Left lung (tissue), 14 donors: ENCODE data around the gene KIF2A. TPM values are rescaled to one million over a fixed set of nuclear protein-coding genes. Genes with fewer than 3 reads are reported as not detected.

ENCODE experiments used
- ATAC-seq: fragments of 200-7000 bp; cut with Tn5 transposase; one replicate; pipeline ENCODE4 v1.9.1; 2020; ENCODE audit warnings: moderate library complexity
- DNase-seq, 4 donors: peaks; one replicate each; pipeline ENCODE4 v3.0.0-alpha.2; 2013 to 2020
- H3K27ac ChIP-seq, 2 donors: fragments of 200-600 bp; sonication (generic) in 1 of 2; one replicate each; pipeline versions ENCODE4 v1.5.0 to v1.8.0; 2020 to 2021
- H3K27me3 ChIP-seq, 2 donors: fragments of 200-600 bp; sonication (generic) in 1 of 2; one replicate each; pipeline versions ENCODE4 v1.5.0 to v1.8.0; 2020 to 2021
- H3K36me3 ChIP-seq, 2 donors: fragments of 200-600 bp; sonication (generic) in 1 of 2; one replicate each; pipeline versions ENCODE4 v1.5.0 to v1.8.0; 2020 to 2021
- H3K4me1 ChIP-seq, 2 donors: fragments of 200-600 bp; one replicate each; pipeline ENCODE4 v1.8.0; 2021
- H3K4me3 ChIP-seq, 2 donors: fragments of 200-600 bp; sonication (generic) in 1 of 2; one replicate each; pipeline versions ENCODE4 v1.5.0 to v1.8.0; 2020 to 2021; ENCODE audit warnings: mild to moderate bottlenecking in 1 of 2
- H3K9me3 ChIP-seq, 2 donors: fragments of 200-600 bp; sonication (generic) in 1 of 2; one replicate each; pipeline versions ENCODE4 v1.5.0 to v1.8.0; 2020 to 2021
- intact Hi-C, 2 donors: fragments of 100-400 bp; cut with DNase I; formaldehyde crosslinking; loops; one replicate each; pipeline versions ENCODE4 v1.11.2 to v1.14.2; 2022
- long read RNA-seq, 12 donors: library from polyadenylated mRNA in 2 of 12; unstranded in 2 of 12; transcript quantifications; one replicate each; pipeline ENCODE4 v2.0.0 and lab custom pipeline, GENCODE V29; 2019 to 2026
- polyA plus RNA-seq, 6 donors: library from polyadenylated mRNA; unstranded; fragments of 120-200 nt; gene quantifications; one replicate each; pipeline ENCODE4 v1.2.1, GENCODE V29; 2013; ENCODE audit not compliant: insufficient read length in 6 of 6
- total RNA-seq, 2 donors: library from RNA; stranded (reverse); fragmentation: NEBNext Ultra II Directional; extraction: Animal tissue kit (Norgen Biotek cat#: 25700); gene quantifications; one replicate each; pipeline ENCODE4 v1.2.1, GENCODE V29; 2021
- TF ChIP-seq, protein P1 (sequence below), 2 donors: fragments of 200-600 bp; sonication (generic) in 1 of 2; IDR thresholded peaks; one replicate each; pipeline versions ENCODE4 v1.5.0 to v1.8.0; 2021; ENCODE audit warnings: antibody characterized with exemption in 2 of 2
- donor health status: DM: no; HTN: yes; CAD: no.
- donor health status: DM: no; HTN: no; CAD: no.

KIF2A gene
- 10 to 100 TPM; 26.3 to 28.1 TPM for total RNA-seq
- 10 to 100 TPM; 40.2 to 48.3 (median 44.1) TPM for polyA plus RNA-seq
- long read RNA-seq, donor 1, partial matches to known transcripts: 20 of 23 reads
- long read RNA-seq, donor 1, other reads (novel, unspliced or antisense): 0 of 23 reads
- long read RNA-seq, donor 2, partial matches to known transcripts: 18 of 37 reads
- long read RNA-seq, donor 2, other reads (novel, unspliced or antisense): 12 of 37 reads
- long read RNA-seq, donor 3, partial matches to known transcripts: 0 of 2 reads
- long read RNA-seq, donor 3, other reads (novel, unspliced or antisense): 0 of 2 reads
- long read RNA-seq, donor 4, partial matches to known transcripts: 6 of 6 reads
- long read RNA-seq, donor 4, other reads (novel, unspliced or antisense): 0 of 6 reads
- long read RNA-seq, donor 5, partial matches to known transcripts: 14 of 30 reads
- long read RNA-seq, donor 5, other reads (novel, unspliced or antisense): 11 of 30 reads
- long read RNA-seq, donor 6, partial matches to known transcripts: 7 of 8 reads
- long read RNA-seq, donor 6, other reads (novel, unspliced or antisense): 0 of 8 reads
- long read RNA-seq, donor 7: 0 reads
- long read RNA-seq, donor 8, partial matches to known transcripts: 6 of 25 reads
- long read RNA-seq, donor 8, other reads (novel, unspliced or antisense): 16 of 25 reads
- long read RNA-seq, donor 9: 0 reads
- long read RNA-seq, donor 10, partial matches to known transcripts: 7 of 12 reads
- long read RNA-seq, donor 10, other reads (novel, unspliced or antisense): 4 of 12 reads
- long read RNA-seq, donor 11, transcript KIF2A-203 (21 exons, 2,315 nt): major isoform, 8 of 55 reads
- long read RNA-seq, donor 11, partial matches to known transcripts: 39 of 55 reads
- long read RNA-seq, donor 11, other reads (novel, unspliced or antisense): 0 of 55 reads
- long read RNA-seq, donor 12, partial matches to known transcripts: 0 of 3 reads
- long read RNA-seq, donor 12, other reads (novel, unspliced or antisense): 0 of 3 reads

DNA sequence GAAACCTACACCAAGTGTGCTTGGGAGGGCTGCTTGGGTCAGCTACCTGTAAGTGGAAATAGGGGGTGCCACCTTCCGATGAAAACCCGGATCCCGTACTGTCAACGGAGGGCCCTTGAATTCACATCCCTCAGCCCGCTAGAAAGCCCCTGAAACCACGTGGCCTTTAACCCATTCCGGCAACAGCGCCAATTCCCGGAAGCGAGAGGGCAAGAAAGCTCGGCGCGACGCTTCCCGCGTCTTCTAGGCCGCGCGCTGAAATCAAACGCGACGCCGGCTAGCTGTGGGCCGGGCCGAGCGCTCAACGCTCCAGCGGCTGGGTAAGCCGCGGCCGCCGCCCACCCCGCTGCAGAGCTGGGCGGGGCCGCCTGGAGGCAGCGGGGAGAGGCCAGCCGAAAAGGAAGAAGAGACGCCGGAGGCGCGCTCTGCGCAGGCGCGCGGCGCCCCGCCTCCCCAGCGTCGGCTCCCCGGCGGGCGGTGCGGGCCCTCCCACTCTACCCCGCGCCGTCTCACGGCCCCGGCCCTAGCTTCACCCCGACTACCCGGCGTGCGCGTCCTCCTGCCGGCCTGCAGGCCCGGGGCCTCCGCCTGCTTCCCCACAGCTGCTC lies at the start of gene KIF2A:
Gene KIF2A, plus strand, starts transcription at position 492 of the 608 bp plus-strand sequence. CDS start 267 bp downstream, outside the sequence.
- TF ChIP-seq, protein P1, sequence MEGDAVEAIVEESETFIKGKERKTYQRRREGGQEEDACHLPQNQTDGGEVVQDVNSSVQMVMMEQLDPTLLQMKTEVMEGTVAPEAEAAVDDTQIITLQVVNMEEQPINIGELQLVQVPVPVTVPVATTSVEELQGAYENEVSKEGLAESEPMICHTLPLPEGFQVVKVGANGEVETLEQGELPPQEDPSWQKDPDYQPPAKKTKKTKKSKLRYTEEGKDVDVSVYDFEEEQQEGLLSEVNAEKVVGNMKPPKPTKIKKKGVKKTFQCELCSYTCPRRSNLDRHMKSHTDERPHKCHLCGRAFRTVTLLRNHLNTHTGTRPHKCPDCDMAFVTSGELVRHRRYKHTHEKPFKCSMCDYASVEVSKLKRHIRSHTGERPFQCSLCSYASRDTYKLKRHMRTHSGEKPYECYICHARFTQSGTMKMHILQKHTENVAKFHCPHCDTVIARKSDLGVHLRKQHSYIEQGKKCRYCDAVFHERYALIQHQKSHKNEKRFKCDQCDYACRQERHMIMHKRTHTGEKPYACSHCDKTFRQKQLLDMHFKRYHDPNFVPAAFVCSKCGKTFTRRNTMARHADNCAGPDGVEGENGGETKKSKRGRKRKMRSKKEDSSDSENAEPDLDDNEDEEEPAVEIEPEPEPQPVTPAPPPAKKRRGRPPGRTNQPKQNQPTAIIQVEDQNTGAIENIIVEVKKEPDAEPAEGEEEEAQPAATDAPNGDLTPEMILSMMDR (IDR thresholded peaks at IDR 0.05): peak in 1 of 2 donors; percentile 33
- Histone ChIP-seq H3K9me3 (no peaks in the 10 kb centered on the region), H3K27me3 (no peaks in the 10 kb centered on the region), H3K27ac (peak within 1 kb of the TSS; percentile 91 to 92), H3K4me1 (peaks cover 0 to 29% of the 10 kb centered on the region in 2 donors), H3K36me3 (no peaks in the 10 kb centered on the region), H3K4me3 (peak within 1 kb of the TSS; percentile 92 to 99)
- peak; percentile 97 for ATAC-seq
- intact Hi-C loops: no loop called here
- peak; percentile 93 to 98 (median 94) for DNase-seq

DNA sequence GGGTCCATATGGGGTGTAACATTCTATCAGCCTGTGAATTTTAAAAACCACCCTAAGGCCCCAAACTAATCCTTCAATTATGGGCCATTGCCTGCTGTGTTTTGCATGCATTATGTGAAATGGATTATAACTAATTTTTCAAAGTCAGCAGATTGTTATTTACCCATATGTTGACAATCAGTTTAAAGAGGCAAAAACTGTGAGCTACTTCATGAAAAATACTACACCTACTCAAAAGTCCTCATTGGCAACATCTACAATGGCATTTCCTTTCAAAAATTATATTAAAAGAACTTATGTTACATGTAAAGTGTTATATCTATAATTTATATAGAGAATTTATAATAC lies 49.0 kb upstream of the KIF2A start:
- no peak overlapping the region for H3K4me3 ChIP-seq
- no peaks in the 10 kb centered on the region for H3K27me3 ChIP-seq
- TF ChIP-seq, protein P1 (IDR thresholded peaks at IDR 0.05): no peak
- H3K4me1 ChIP-seq: no peaks in the 10 kb centered on the region
- DNase-seq: no peak
- no peak for ATAC-seq
- H3K36me3 ChIP-seq: no peaks in the 10 kb centered on the region
- intact Hi-C loops: no loop called here
- H3K27ac ChIP-seq: no peak overlapping the region
- no peaks in the 10 kb centered on the region for H3K9me3 ChIP-seq

DNA sequence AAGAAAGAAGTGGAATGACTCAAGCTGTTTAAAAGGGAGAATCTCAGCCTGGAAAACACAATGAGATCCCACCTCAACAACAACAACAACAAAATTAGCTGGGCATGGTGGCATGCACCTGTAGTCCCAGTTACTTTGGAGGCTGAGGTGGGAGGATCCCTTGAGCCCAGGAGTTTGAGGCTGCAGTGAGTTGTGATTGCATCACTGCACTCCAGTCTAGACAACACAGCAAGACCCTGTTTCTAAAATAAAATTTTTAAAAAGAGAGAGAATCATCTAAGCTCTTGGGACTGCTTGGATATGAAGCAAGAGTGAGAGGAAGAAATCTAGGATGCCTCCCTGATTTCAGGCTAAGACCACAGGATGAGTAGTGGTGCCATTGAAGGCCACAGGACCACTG lies 47.4 kb upstream of the KIF2A start:
- intact Hi-C loops: no loop called here
- Histone ChIP-seq H3K4me1 (no peaks in the 10 kb centered on the region), H3K27me3 (no peaks in the 10 kb centered on the region), H3K36me3 (no peaks in the 10 kb centered on the region), H3K9me3 (no peaks in the 10 kb centered on the region), H3K27ac (no peak overlapping the region), H3K4me3 (no peak overlapping the region)
- TF ChIP-seq, protein P1 (IDR thresholded peaks at IDR 0.05): no peak
- DNase-seq (no peak), ATAC-seq (no peak)

DNA sequence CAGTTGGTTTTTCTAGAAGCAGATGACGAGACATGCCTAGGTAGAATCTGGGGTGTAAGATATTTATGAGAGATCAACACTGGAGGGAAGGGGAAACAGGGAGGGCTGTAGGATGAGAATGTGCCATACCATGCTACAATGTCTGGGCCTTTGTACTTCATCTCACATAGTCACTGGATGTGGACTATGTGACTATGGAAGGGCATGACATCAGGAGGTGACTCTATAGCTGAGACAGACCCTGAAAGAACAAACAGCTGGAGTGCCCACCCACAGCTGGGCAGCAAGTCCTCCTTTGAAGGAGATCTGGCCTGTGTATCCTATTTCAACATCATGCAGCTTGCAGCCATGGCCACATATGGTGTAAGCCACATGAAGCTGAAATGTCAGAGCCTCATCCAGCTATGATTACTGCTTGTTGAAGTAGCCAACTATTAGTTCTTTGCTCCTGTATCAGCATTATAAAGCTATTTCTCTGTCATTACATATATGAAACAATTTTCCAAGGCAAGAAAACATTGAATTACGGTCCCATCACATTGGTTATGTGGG lies 46.2 kb upstream of the KIF2A start:
- Histone ChIP-seq H3K36me3 (no peaks in the 10 kb centered on the region), H3K4me3 (no peak overlapping the region), H3K27ac (no peak overlapping the region), H3K4me1 (no peaks in the 10 kb centered on the region), H3K9me3 (no peaks in the 10 kb centered on the region), H3K27me3 (no peaks in the 10 kb centered on the region)
- peak; percentile 46 for ATAC-seq
- TF ChIP-seq, protein P1 (IDR thresholded peaks at IDR 0.05): no peak
- intact Hi-C loops: no loop called here
- peak in 2 of 4 donors; percentile 59 to 81 for DNase-seq
